NCI-H460 (cell line): ENCODE measurements around the gene NPAS3. TPM values are rescaled to one million over a fixed set of nuclear protein-coding genes. Genes with fewer than 3 reads are reported as not detected.
"Not testable (repeated sequence)": the region's sequence is repeated elsewhere in the genome, so short reads cannot be mapped to it uniquely, and the experiment has no call there.

ENCODE experiments used
- DNase-seq: peaks from one replicate; pipeline ENCODE4 v3.0.0-alpha.2; 2016; ENCODE audit warnings: low read depth; ENCODE audit errors: extremely low read depth
- total RNA-seq: library from RNA; depleted of rRNA; stranded (reverse); fragments of >200 nt; shearing (Covaris generic); gene quantifications from 2 replicates; pipeline ENCODE4 v1.2.3, GENCODE V29; 2014

NPAS3 gene
- total RNA-seq, 1 experiment from 2014 or later: 0.62 TPM

GRCh38 chr14:33068040-33068439 lies 129.4 kb downstream of the NPAS3 start:
- DNase-seq: no peak

GRCh38 chr14:33068626-33069025 lies 129.9 kb downstream of the NPAS3 start:
- no peak for DNase-seq

GRCh38 chr14:33070475-33070874 lies 131.8 kb downstream of the NPAS3 start:
- DNase-seq: no peak

GRCh38 chr14:33073023-33073422 lies 134.3 kb downstream of the NPAS3 start:
- DNase-seq: no peak

- no peak for DNase-seq
Observed at GRCh38 chr14:33081259-33081658, 142.6 kb downstream of the NPAS3 start.

GRCh38 chr14:33085799-33086198 lies 147.1 kb downstream of the NPAS3 start:
- no peak for DNase-seq

GRCh38 chr14:33088274-33088673 lies 149.6 kb downstream of the NPAS3 start:
- DNase-seq: not testable (repeated sequence)

GRCh38 chr14:33098016-33098415 lies 159.3 kb downstream of the NPAS3 start:
- DNase-seq: no peak

GRCh38 chr14:33103489-33103888 lies 164.8 kb downstream of the NPAS3 start:
- DNase-seq: no peak

GRCh38 chr14:33103966-33104365 lies 165.3 kb downstream of the NPAS3 start:
- DNase-seq: no peak

- no peak for DNase-seq
Observed at GRCh38 chr14:33110737-33111443, 172.2 kb downstream of the NPAS3 start.

- DNase-seq: no peak
Observed at GRCh38 chr14:33114331-33114730, 175.7 kb downstream of the NPAS3 start.

GRCh38 chr14:33118668-33119067 lies 180.0 kb downstream of the NPAS3 start:
- DNase-seq: no peak

- no peak for DNase-seq
Observed at GRCh38 chr14:33120341-33120740, 181.7 kb downstream of the NPAS3 start.

GRCh38 chr14:33120966-33121365 lies 182.3 kb downstream of the NPAS3 start:
- no peak for DNase-seq

- DNase-seq: no peak
Observed at GRCh38 chr14:33123281-33123680, 184.6 kb downstream of the NPAS3 start.

GRCh38 chr14:33126433-33126832 lies 187.8 kb downstream of the NPAS3 start:
- no peak for DNase-seq

GRCh38 chr14:33127531-33127930 lies 188.9 kb downstream of the NPAS3 start:
- DNase-seq: no peak

GRCh38 chr14:33131801-33132200 lies 193.1 kb downstream of the NPAS3 start:
- no peak for DNase-seq

GRCh38 chr14:33134162-33134561 lies 195.5 kb downstream of the NPAS3 start:
- DNase-seq: no peak

GRCh38 chr14:33134975-33135374 lies 196.3 kb downstream of the NPAS3 start:
- DNase-seq: no peak

- DNase-seq: no peak
Observed at GRCh38 chr14:33150666-33151428, 212.2 kb downstream of the NPAS3 start.
